Measurements from ENCODE around the gene RELN.

Gene RELN

DNA sequence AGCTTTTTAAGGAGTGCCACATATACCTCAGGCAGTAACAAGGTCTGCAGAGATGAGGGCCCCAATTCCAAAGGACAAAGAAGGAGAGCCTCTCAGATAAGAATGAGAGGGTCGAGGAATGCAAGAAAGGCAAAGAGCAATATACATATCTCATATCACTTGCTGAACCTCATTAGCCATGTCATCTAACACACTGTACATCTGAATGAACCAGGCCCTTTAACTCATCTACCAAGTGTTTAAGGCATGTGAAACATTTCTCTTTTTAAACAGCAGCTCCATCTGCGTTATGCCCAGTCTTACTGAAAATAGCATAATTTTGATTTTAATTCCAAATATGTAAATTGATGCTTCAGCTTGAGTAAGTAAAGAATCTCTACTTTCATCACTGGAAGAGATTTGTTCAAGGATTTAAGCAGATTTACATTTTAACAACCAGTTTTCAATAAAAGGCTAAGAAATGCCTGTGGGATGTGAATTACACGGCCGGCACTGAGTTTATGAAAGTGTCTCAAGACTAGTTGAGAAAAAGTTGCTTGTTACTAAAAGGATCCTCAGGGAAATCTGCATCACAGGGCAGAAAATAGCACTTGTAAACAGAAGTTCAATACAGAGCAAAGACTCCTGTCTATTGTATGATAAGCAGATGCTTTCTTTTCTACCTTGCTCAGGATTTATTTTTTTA lies 419.7 kb downstream of the RELN start:
- DNase-seq (ENCODE audit: insufficient read length, low spot score) (no peak), FAIRE-seq (no peak)
- TF ChIP-seq, protein P1, sequence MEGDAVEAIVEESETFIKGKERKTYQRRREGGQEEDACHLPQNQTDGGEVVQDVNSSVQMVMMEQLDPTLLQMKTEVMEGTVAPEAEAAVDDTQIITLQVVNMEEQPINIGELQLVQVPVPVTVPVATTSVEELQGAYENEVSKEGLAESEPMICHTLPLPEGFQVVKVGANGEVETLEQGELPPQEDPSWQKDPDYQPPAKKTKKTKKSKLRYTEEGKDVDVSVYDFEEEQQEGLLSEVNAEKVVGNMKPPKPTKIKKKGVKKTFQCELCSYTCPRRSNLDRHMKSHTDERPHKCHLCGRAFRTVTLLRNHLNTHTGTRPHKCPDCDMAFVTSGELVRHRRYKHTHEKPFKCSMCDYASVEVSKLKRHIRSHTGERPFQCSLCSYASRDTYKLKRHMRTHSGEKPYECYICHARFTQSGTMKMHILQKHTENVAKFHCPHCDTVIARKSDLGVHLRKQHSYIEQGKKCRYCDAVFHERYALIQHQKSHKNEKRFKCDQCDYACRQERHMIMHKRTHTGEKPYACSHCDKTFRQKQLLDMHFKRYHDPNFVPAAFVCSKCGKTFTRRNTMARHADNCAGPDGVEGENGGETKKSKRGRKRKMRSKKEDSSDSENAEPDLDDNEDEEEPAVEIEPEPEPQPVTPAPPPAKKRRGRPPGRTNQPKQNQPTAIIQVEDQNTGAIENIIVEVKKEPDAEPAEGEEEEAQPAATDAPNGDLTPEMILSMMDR (IDR thresholded peaks at IDR 0.05; ENCODE audit: insufficient read depth, missing control alignments): no peak

DNA sequence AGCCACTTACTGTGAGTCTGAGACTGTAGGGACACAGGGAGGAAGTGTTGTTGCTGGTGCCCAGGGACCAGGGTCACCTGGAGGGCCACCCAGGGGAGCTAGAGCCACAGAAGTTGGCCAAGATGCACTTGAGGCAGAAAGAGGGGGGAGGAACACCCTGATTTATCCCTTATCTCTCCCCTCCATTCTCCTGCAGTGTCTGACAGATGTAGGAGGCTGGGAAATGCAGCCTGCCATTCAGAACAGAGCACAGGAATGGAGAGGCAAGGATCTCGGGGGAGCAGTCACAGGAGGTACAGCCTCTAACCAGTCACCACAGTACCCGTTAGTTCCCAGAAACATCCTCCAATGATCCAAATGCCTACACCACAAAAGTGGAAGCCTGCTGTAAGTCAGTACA lies 425.0 kb downstream of the RELN start:
- TF ChIP-seq, protein P1 (IDR thresholded peaks at IDR 0.05; ENCODE audit: insufficient read depth, missing control alignments): no peak
- FAIRE-seq (no peak), DNase-seq (ENCODE audit: insufficient read length, low spot score) (no peak)

DNA sequence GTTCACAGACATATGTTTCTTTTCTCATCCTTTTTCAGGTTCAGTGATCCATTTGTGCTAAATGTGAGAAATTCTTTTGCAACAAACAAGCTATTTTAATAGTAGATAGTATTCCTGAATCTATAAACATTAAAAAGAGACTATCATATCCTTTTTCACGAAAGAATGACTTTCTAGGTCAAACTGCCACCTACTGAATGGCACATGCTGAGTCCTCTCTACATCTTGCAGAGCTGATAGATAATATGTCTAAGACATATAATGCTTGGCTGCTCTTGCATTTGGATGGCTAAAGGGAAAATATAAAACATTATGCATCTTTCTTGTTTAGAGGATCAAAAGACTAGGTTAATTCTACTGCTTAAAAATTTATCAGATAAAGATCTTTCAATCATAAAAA lies 429.3 kb downstream of the RELN start:
- TF ChIP-seq, protein P1 (IDR thresholded peaks at IDR 0.05; ENCODE audit: insufficient read depth, missing control alignments): no peak
- DNase-seq (ENCODE audit: insufficient read length, low spot score) (no peak), FAIRE-seq (no peak)

DNA sequence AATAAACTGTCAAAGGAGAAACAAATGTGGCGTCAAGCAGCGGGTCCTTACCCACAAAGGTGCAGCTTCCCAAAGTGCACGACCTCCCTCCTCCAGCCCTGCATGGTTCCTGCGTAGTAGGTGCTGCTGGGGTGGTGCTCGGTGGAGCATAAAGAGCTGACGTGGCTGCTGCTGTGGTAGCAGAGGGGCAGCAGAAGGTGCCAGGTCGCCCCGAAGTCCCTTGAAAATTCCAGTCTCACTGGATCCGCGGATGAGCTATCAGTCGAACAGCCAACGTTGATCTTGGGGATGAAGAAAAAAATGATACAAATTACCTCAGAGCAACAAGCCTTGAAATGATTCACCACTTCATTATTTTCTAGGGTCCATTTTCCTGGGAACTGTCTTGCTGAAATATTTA lies 438.4 kb downstream of the RELN start:
- FAIRE-seq (no peak), DNase-seq (ENCODE audit: insufficient read length, low spot score) (no peak)
- TF ChIP-seq, protein P1 (IDR thresholded peaks at IDR 0.05; ENCODE audit: insufficient read depth, missing control alignments): no peak

DNA sequence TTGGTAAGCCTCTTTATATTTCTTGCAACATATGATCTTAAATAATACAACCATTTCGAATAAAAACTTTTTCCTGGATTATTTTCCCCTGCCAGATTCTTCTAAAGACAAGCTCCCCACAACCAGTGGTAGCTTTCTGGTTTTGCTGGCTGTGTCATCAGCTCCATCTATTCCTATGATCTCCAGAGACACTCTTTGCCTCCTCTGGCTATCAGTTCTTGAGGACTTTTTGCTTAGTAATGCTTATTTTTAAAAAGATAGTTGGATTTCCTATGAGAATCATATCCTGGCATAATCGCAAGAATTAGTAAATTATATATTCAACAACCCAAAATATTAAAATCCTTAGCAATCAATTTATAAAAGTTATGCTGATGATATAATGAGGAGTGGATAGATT lies 439.7 kb downstream of the RELN start:
- DNase-seq (ENCODE audit: insufficient read length, low spot score) (no peak), FAIRE-seq (no peak)
- TF ChIP-seq, protein P1 (IDR thresholded peaks at IDR 0.05; ENCODE audit: insufficient read depth, missing control alignments): no peak

DNA sequence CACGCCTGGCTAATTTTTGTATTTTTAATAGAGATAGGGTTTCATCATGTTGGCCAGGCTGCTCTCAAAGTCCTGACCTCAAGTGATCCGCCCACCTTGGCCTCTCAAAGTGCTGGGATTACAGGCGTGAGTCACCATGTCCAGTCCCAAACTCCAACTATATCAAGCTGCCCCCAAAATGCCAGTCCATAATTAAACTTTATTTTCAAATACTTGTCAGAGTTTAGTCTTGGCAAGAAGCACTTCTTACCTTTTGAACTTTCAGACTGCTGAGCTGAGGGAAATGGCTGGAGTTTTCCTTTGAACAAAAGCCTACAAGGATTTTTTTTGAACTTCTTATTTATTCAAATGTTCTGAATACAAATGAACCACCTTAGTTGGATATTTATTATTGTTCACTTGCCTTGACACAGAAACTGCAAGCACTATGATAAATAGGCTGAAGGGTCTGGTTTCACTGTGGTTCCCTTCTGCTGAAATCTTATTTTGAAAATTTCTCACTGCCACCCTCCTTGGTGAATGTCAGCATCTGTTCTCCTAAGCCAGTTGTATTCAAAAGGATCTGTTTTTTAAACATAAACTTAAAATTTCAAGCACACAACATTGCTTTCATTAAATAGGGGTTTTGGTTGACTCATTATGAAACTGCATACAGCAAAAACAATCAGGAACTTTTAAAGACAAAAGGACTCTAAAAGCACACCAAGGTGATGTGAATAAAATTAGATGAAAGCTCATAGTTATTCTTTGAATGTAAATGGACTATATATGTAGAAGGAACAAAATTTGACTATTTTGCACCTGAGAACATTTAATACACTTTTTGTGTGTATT lies 441.8 kb downstream of the RELN start:
- DNase-seq (ENCODE audit: insufficient read length, low spot score) (no peak), FAIRE-seq (no peak)
- TF ChIP-seq, protein P1 (IDR thresholded peaks at IDR 0.05; ENCODE audit: insufficient read depth, missing control alignments): no peak

DNA sequence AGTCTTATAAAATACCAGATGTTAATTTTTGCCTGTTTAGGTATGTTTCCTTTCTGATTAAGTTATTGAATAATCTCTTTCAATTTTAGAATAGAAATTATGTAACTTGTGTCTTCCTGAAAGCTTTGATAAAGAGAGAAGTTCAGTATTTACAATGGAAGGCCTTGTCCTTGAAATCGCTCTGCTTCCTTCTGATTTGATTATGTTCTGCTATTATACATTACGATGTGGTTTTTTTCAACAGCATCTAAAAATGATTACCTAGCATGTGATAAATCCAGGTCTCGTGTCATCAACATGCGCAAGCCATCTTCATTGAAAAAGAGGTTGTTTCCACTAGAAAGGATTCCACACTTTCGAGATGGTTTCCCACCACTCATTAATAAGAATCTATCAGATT lies 447.0 kb downstream of the RELN start:
- DNase-seq (ENCODE audit: insufficient read length, low spot score) (no peak), FAIRE-seq (no peak)
- TF ChIP-seq, protein P1 (IDR thresholded peaks at IDR 0.05; ENCODE audit: insufficient read depth, missing control alignments): no peak

Data from D721Med (cell line).